HL-60 (cell line): Measurements from ENCODE around the gene SORT1.

Experiments
- DNase-seq, 2 experiments: peaks; one replicate each; pipeline ENCODE4 v3.0.0-alpha.2; 2010 to 2020; ENCODE audit warnings: low read depth in 1 of 2, low spot score in 1 of 2
- H3K27ac ChIP-seq: fragments of 250-450 bp; sonication (Bioruptor Pico); replicated peaks from 2 replicates; pipeline ENCODE4 v1.5.1; 2020; ENCODE audit warnings: mild to moderate bottlenecking, moderate library complexity
- H3K27me3 ChIP-seq: fragments of 250-450 bp; sonication (Bioruptor Pico); 2 replicates; pipeline ENCODE4 v1.5.1; 2021; ENCODE audit warnings: mild to moderate bottlenecking, moderate library complexity; ENCODE audit not compliant: insufficient read depth, poor library complexity, severe bottlenecking
- H3K4me3 ChIP-seq: replicated peaks from 2 replicates; pipeline ENCODE4 v1.5.1; 2011; ENCODE audit warnings: mild to moderate bottlenecking, control low read depth, low read length; ENCODE audit not compliant: insufficient read depth
- CTCF ChIP-seq: IDR thresholded peaks from one replicate; pipeline ENCODE4 v1.5.1; 2011; ENCODE audit warnings: low read length, control low read depth, inconsistent platforms; ENCODE audit not compliant: insufficient read depth
- GABPA ChIP-seq: IDR thresholded peaks from 2 replicates; pipeline ENCODE4 v1.6.1; 2012; ENCODE audit warnings: low read depth
- POLR2AphosphoS5 ChIP-seq: IDR thresholded peaks from 2 replicates; pipeline ENCODE4 v1.6.1; 2012; ENCODE audit warnings: low read depth
- REST ChIP-seq: IDR thresholded peaks from 2 replicates; pipeline ENCODE4 v1.6.1; 2012; ENCODE audit warnings: low read depth; ENCODE audit not compliant: insufficient replicate concordance
- SPI1 ChIP-seq: IDR thresholded peaks from 2 replicates; pipeline ENCODE4 v1.6.1; 2012; ENCODE audit warnings: low read depth, mild to moderate bottlenecking, borderline replicate concordance

SORT1 gene

GRCh38 chr1:109281680-109282496 is 115.8 kb downstream of the SORT1 start:
- peak overlapping the region; percentile 84 for H3K4me3 ChIP-seq
- DNase-seq, result peak in 1 of 2 experiments; percentile 69
- H3K27ac ChIP-seq, result peak overlapping the region; percentile 82

GRCh38 chr1:109280862-109281261 is 116.9 kb downstream of the SORT1 start:
- Histone ChIP-seq H3K4me3 (no peak overlapping the region), H3K27ac (no peak overlapping the region), H3K27me3 (no peaks in the 10 kb centered on the region)
- no peak for DNase-seq
- TF ChIP-seq GABPA (no peak), CTCF (no peak)

More at GRCh38 chr1:109281680-109282496, 115.8 kb downstream of the SORT1 start:
- no peak for TF ChIP-seq GABPA
- no peak for TF ChIP-seq CTCF
- TF ChIP-seq SPI1, result peak; percentile 19; the same call in 1 of the 2 replicates
- no peak for TF ChIP-seq REST
- 0 out of 2 replicates have a peak, but pooled peaks have one; percentile 36 for TF ChIP-seq POLR2AphosphoS5
- no peaks in the 10 kb centered on the region for H3K27me3 ChIP-seq

GRCh38 chr1:109279615-109280278 is 118.0 kb downstream of the SORT1 start:
- Histone ChIP-seq H3K27ac (no peak overlapping the region), H3K4me3 (no peak overlapping the region), H3K27me3 (no peaks in the 10 kb centered on the region)
- DNase-seq, result no peak
- TF ChIP-seq REST (no peak), GABPA (no peak), POLR2AphosphoS5 (no peak), SPI1 (no peak), CTCF (no peak)
